HEK293 (cell line): ENCODE measurements around the gene ANKRD65.

Experiments
- CTCF ChIA-PET: fragments of 350-600 bp; formaldehyde crosslinking; extraction: SDS; loops from one replicate; lab custom pipeline; 2021; ENCODE audit warnings: antibody characterized with exemption; lab: Yijun Ruan, JAX
- POLR2A ChIA-PET: fragments of 300-600 bp; formaldehyde crosslinking; extraction: SDS; loops from one replicate; lab custom pipeline; 2020; ENCODE audit warnings: antibody characterized with exemption, inconsistent platforms; lab: Yijun Ruan, JAX
- H3K27ac ChIP-seq: fragments of 200-500 bp; sonication (Bioruptor generic); 2 replicates; pipeline ENCODE4 v1.5.1; 2014; ENCODE audit warnings: low read depth, low read length, control low read depth, inconsistent platforms; ENCODE audit errors: extremely low read depth
- H3K36me3 ChIP-seq, 2 experiments: fragments of 200-500 bp in 1 of 2; sonication (Bioruptor generic) in 1 of 2; 1 replicate in 1 of 2; 2 replicates in 1 of 2; pipeline ENCODE4 v1.5.1; 2014 to 2017; ENCODE audit warnings: inconsistent platforms in 2 of 2, low read length in 2 of 2; ENCODE audit not compliant: control insufficient read depth in 2 of 2, insufficient read depth in 1 of 2
- H3K4me1 ChIP-seq: fragments of 200-500 bp; sonication (Bioruptor generic); 2 replicates; pipeline ENCODE4 v1.5.1; 2014; ENCODE audit warnings: mild to moderate bottlenecking, low read length, inconsistent platforms; ENCODE audit not compliant: control insufficient read depth, insufficient read depth
- H3K4me3 ChIP-seq: 2 replicates; pipeline ENCODE4 v1.5.1; 2011; ENCODE audit warnings: low read depth, mild to moderate bottlenecking, control low read depth, low read length, moderate library complexity
- H3K9me3 ChIP-seq: fragments of 200-500 bp; sonication (Bioruptor generic); 2 replicates; pipeline ENCODE4 v1.5.1; 2014; ENCODE audit warnings: low read depth, low read length, inconsistent platforms; ENCODE audit not compliant: control insufficient read depth, insufficient read depth
- GLI2 ChIP-seq: fragments of 450-650 bp; formaldehyde crosslinking; IDR thresholded peaks from 2 replicates; pipeline ENCODE4; 2017; ENCODE audit warnings: missing biosample characterization, missing genetic modification characterization, low read depth, borderline replicate concordance
- HOXA7 ChIP-seq: sonication (generic); formaldehyde crosslinking; IDR thresholded peaks from 2 replicates; pipeline ENCODE4 v1.8.1; 2022; ENCODE audit warnings: missing genetic modification reagents, borderline replicate concordance
- KLF8 ChIP-seq: fragments of 450-650 bp; formaldehyde crosslinking; IDR thresholded peaks from 2 replicates; pipeline ENCODE4 v1.5.1; 2016; ENCODE audit warnings: missing biosample characterization, missing genetic modification characterization
- MZF1 ChIP-seq: fragments of 450-650 bp; formaldehyde crosslinking; IDR thresholded peaks from 2 replicates; pipeline ENCODE4 v1.5.1; 2017; ENCODE audit warnings: missing biosample characterization, missing genetic modification characterization, borderline replicate concordance
- TRIM28 ChIP-seq: IDR thresholded peaks from 2 replicates; pipeline ENCODE4 v1.6.1; 2011; ENCODE audit warnings: low read length, control low read depth, borderline replicate concordance
- ZBTB11 ChIP-seq: fragments of 450-650 bp; formaldehyde crosslinking; conservative IDR thresholded peaks from 2 replicates; pipeline ENCODE4 v1.5.1; 2016; ENCODE audit warnings: low read depth, missing biosample characterization, missing genetic modification characterization
- ZBTB20 ChIP-seq: fragments of 450-650 bp; formaldehyde crosslinking; IDR thresholded peaks from 2 replicates; pipeline ENCODE4 v1.5.1; 2016; ENCODE audit warnings: missing biosample characterization, missing genetic modification characterization
- ZBTB48 ChIP-seq: fragments of 450-650 bp; formaldehyde crosslinking; IDR thresholded peaks from 2 replicates; pipeline ENCODE4 v1.5.1; 2016; ENCODE audit warnings: missing biosample characterization, missing genetic modification characterization
- ZFP3 ChIP-seq: fragments of 450-650 bp; formaldehyde crosslinking; IDR thresholded peaks from 2 replicates; pipeline ENCODE4 v1.5.1; 2016; ENCODE audit warnings: low read depth, missing biosample characterization, missing genetic modification characterization
- ZNF114 ChIP-seq: fragments of 450-650 bp; formaldehyde crosslinking; IDR thresholded peaks from 2 replicates; pipeline ENCODE4 v1.5.0; 2017; ENCODE audit warnings: missing biosample characterization, missing genetic modification characterization
- ZNF138 ChIP-seq: fragments of 450-650 bp; formaldehyde crosslinking; IDR thresholded peaks from 2 replicates; pipeline ENCODE4 v1.5.1; 2016; ENCODE audit warnings: missing biosample characterization, missing genetic modification characterization, borderline replicate concordance
- ZNF174 ChIP-seq: fragments of 450-650 bp; formaldehyde crosslinking; IDR thresholded peaks from 2 replicates; pipeline ENCODE4 v1.5.0; 2017; ENCODE audit warnings: missing biosample characterization, mild to moderate bottlenecking, missing genetic modification characterization
- ZNF202 ChIP-seq: fragments of 450-650 bp; formaldehyde crosslinking; IDR thresholded peaks from 2 replicates; pipeline ENCODE4 v1.5.1; 2016; ENCODE audit warnings: missing biosample characterization, missing genetic modification characterization, borderline replicate concordance
- ZNF426 ChIP-seq: fragments of 450-650 bp; formaldehyde crosslinking; IDR thresholded peaks from 2 replicates; pipeline ENCODE4 v1.5.1; 2017; ENCODE audit warnings: missing biosample characterization, missing genetic modification characterization, mild to moderate bottlenecking, inconsistent platforms, moderate library complexity
- ZNF48 ChIP-seq: fragments of 450-650 bp; formaldehyde crosslinking; IDR thresholded peaks from 2 replicates; pipeline ENCODE4 v1.5.1; 2016; ENCODE audit warnings: missing biosample characterization, missing genetic modification characterization
- ZNF544 ChIP-seq: fragments of 450-650 bp; formaldehyde crosslinking; IDR thresholded peaks from 2 replicates; pipeline ENCODE4 v1.5.0; 2017; ENCODE audit warnings: missing biosample characterization, missing genetic modification characterization
- ZNF791 ChIP-seq: fragments of 450-650 bp; formaldehyde crosslinking; IDR thresholded peaks from 2 replicates; pipeline ENCODE4 v1.5.1; 2016; ENCODE audit warnings: missing biosample characterization, missing genetic modification characterization
- ZSCAN23 ChIP-seq: fragments of 450-650 bp; formaldehyde crosslinking; IDR thresholded peaks from 2 replicates; pipeline ENCODE4 v1.5.1; 2016; ENCODE audit warnings: missing biosample characterization, missing genetic modification characterization
- ZSCAN4 ChIP-seq: fragments of 450-650 bp; formaldehyde crosslinking; IDR thresholded peaks from 2 replicates; pipeline ENCODE4 v1.5.1; 2017; ENCODE audit warnings: missing biosample characterization, missing genetic modification characterization
- ZXDB ChIP-seq: fragments of 450-650 bp; formaldehyde crosslinking; IDR thresholded peaks from 2 replicates; pipeline ENCODE4 v1.5.1; 2016; ENCODE audit warnings: missing biosample characterization, missing genetic modification characterization
- TF ChIP-seq, protein P1 (sequence below): fragments of 450-650 bp; formaldehyde crosslinking; IDR thresholded peaks from 2 replicates; pipeline ENCODE4 v1.5.1; 2016; ENCODE audit warnings: missing biosample characterization, missing genetic modification characterization
- TF ChIP-seq, protein P2 (sequence below): fragments of 450-650 bp; formaldehyde crosslinking; IDR thresholded peaks from 2 replicates; pipeline ENCODE4 v1.5.1; 2016; ENCODE audit warnings: missing biosample characterization, missing genetic modification characterization
- TF ChIP-seq, protein P3 (sequence below): fragments of 450-650 bp; formaldehyde crosslinking; IDR thresholded peaks from 2 replicates; pipeline ENCODE4 v1.5.1; 2016; ENCODE audit warnings: missing biosample characterization, missing genetic modification characterization

ANKRD65 gene

DNA sequence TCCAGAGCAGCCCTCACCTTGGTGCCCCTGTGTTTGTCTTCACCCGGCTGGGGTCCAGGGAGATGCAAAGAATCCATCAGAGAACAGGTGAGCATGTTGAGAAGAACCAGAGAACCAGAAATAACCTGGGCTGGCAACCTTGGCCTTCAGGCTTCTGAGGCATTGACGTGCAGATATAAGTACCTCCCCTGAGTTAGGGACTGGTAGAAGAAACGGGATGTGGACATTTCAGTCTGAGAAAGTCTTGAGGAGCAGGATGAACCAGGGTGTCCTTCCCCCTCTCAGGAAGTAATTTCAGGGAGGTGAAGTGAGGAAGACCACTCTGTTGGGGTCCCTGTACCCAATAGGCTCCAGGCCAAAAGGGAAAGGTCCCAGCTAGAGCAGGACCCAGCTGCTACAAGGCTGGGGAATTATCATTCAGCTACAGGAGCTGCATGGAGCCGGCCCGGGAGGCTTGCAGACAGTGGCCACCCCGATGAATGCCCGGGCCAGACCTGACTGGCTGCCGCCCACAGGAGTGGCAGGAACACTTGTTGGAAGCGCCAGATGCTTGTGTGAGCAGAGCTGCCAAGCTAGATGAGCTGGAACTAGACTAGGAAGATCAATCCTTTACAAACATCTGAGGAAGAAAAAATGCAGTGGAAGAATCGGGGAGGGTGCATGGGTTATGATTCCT is 44.4 kb downstream of the ANKRD65 start:
- ChIA-PET CTCF (interaction anchor here (2.3 kb wide), 1 partner anchor 15 kb away, joined by 9 read pairs; no protein-coding TSS in a partner anchor), POLR2A (interaction anchor here (0.6 to 1.3 kb wide), 3 partner anchors 8 to 70 kb away, joined by 3 to 12 read pairs (median 4); no protein-coding TSS in a partner anchor)
- TF ChIP-seq ZBTB48 (tag by site-specific recombination) = peak; percentile 82
- TF ChIP-seq ZNF138 (tag by site-specific recombination) = no peak
- no peak for TF ChIP-seq ZNF48
- TF ChIP-seq ZXDB (tag by site-specific recombination) = no peak
- Histone ChIP-seq H3K4me3 (no peak overlapping the region), H3K27ac (no peak overlapping the region), H3K4me1 (peaks cover 4% of the 10 kb centered on the region; the same call in 1 of the 2 replicates), H3K36me3 (peaks cover 0 to 48% of the 10 kb centered on the region in 2 experiments; a peak in 2 of 3 replicates), H3K9me3 (no peaks in the 10 kb centered on the region)

- Histone ChIP-seq H3K4me1 (peaks cover 4% of the 10 kb centered on the region; the same call in 1 of the 2 replicates), H3K9me3 (no peaks in the 10 kb centered on the region), H3K36me3 (peaks cover 0 to 44% of the 10 kb centered on the region in 2 experiments; a peak in 2 of 3 replicates), H3K27ac (peak within 1 kb of the TSS; percentile 89), H3K4me3 (peak within 1 kb of the TSS; percentile 93)
- ChIA-PET CTCF (interaction anchor here (1.0 to 1.6 kb wide), 3 partner anchors 13 to 23 kb away, joined by 3 to 5 read pairs (median 4); no protein-coding TSS in a partner anchor), POLR2A (interaction anchor here (0.6 to 1.5 kb wide), 21 partner anchors 9 to 1157 kb away, joined by 3 to 36 read pairs (median 3); partner anchors contain the start of genes CCNL2, MRPL20 and SDF4)
- TF ChIP-seq ZNF544 (tag by site-specific recombination) = no peak
- TF ChIP-seq MZF1 (tag by site-specific recombination) = peak; percentile 81
- TF ChIP-seq, protein P1, sequence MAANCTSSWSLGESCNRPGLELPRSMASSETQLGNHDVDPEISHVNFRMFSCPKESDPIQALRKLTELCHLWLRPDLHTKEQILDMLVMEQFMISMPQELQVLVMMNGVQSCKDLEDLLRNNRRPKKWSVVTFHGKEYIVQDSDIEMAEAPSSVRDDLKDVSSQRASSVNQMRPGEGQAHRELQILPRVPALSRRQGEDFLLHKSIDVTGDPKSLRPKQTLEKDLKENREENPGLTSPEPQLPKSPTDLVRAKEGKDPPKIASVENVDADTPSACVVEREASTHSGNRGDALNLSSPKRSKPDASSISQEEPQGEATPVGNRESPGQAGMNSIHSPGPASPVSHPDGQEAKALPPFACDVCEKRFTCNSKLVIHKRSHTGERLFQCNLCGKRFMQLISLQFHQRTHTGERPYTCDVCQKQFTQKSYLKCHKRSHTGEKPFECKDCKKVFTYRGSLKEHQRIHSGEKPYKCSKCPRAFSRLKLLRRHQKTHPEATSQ = peak; percentile 100
- TF ChIP-seq ZSCAN4 (tag by site-specific recombination) = peak; percentile 78
- TF ChIP-seq ZNF426 (tag by site-specific recombination) = no peak
- no peak for TF ChIP-seq ZNF114 (tag by site-specific recombination)
- TF ChIP-seq ZFP3 = no peak
- TF ChIP-seq, protein P2, sequence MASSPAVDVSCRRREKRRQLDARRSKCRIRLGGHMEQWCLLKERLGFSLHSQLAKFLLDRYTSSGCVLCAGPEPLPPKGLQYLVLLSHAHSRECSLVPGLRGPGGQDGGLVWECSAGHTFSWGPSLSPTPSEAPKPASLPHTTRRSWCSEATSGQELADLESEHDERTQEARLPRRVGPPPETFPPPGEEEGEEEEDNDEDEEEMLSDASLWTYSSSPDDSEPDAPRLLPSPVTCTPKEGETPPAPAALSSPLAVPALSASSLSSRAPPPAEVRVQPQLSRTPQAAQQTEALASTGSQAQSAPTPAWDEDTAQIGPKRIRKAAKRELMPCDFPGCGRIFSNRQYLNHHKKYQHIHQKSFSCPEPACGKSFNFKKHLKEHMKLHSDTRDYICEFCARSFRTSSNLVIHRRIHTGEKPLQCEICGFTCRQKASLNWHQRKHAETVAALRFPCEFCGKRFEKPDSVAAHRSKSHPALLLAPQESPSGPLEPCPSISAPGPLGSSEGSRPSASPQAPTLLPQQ (tag by site-specific recombination) = peak; percentile 96
- peak; percentile 98 for TF ChIP-seq ZSCAN23 (tag by site-specific recombination)
- TF ChIP-seq KLF8 (tag by site-specific recombination) = peak; percentile 99
- no peak for TF ChIP-seq HOXA7
- TF ChIP-seq ZNF202 (tag by site-specific recombination) = no peak
- peak; percentile 100 for TF ChIP-seq ZBTB11 (tag by site-specific recombination)
- TF ChIP-seq ZNF174 (tag by site-specific recombination) = no peak
- peak; percentile 83; the same call in 1 of the 2 replicates for TF ChIP-seq TRIM28
- TF ChIP-seq, protein P3, sequence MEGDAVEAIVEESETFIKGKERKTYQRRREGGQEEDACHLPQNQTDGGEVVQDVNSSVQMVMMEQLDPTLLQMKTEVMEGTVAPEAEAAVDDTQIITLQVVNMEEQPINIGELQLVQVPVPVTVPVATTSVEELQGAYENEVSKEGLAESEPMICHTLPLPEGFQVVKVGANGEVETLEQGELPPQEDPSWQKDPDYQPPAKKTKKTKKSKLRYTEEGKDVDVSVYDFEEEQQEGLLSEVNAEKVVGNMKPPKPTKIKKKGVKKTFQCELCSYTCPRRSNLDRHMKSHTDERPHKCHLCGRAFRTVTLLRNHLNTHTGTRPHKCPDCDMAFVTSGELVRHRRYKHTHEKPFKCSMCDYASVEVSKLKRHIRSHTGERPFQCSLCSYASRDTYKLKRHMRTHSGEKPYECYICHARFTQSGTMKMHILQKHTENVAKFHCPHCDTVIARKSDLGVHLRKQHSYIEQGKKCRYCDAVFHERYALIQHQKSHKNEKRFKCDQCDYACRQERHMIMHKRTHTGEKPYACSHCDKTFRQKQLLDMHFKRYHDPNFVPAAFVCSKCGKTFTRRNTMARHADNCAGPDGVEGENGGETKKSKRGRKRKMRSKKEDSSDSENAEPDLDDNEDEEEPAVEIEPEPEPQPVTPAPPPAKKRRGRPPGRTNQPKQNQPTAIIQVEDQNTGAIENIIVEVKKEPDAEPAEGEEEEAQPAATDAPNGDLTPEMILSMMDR (tag by site-specific recombination) = peak; percentile 99
- peak; percentile 82 for TF ChIP-seq ZBTB20 (tag by site-specific recombination)
- no peak for TF ChIP-seq ZNF791 (tag by site-specific recombination)
- TF ChIP-seq GLI2 (tag by site-specific recombination) = no peak
Observed at GRCh38 chr1:1374929-1375662, 46.0 kb downstream of the ANKRD65 start, which contains the start of gene AURKAIP1. Gene AURKAIP1 (minus strand): TSS chr1:1375207. CDS start chr1:1374756, 451 bp downstream.
